Sigmoid colon (tissue), 7 donors: ENCODE measurements around the gene NRXN3. TPM values are rescaled to one million over a fixed set of nuclear protein-coding genes. Genes with fewer than 3 reads are reported as not detected.

Experiments used
- DNase-seq: peaks from one replicate; pipeline ENCODE4 v3.0.0-alpha.2; 2019
- H3K27ac ChIP-seq, 4 donors: fragments of 200-600 bp; sonication (generic); one replicate each; pipeline ENCODE4 v1.5.1; 2016 to 2019; ENCODE audit warnings: mild to moderate bottlenecking in 1 of 4
- H3K27me3 ChIP-seq, 3 donors: fragments of 200-600 bp; sonication (generic); one replicate each; pipeline ENCODE4 v1.5.1; 2019; ENCODE audit warnings: mild to moderate bottlenecking in 1 of 3
- H3K36me3 ChIP-seq, 4 donors: fragments of 200-600 bp; sonication (generic); one replicate each; pipeline ENCODE4 v1.5.1; 2016 to 2019
- H3K4me1 ChIP-seq, 4 donors: fragments of 200-600 bp; sonication (generic); one replicate each; pipeline ENCODE4 v1.5.1; 2017 to 2019
- H3K4me3 ChIP-seq, 4 donors: fragments of 200-600 bp; sonication (generic); one replicate each; pipeline ENCODE4 v1.5.1; 2017 to 2019; ENCODE audit warnings: mild to moderate bottlenecking in 2 of 4, moderate library complexity in 1 of 4
- H3K9me3 ChIP-seq, 4 donors: fragments of 200-600 bp in 3 of 4; sonication (generic) in 3 of 4; one replicate each; pipeline versions ENCODE4 v1.5.1 to v1.6.1; 2013 to 2019
- CTCF ChIP-seq, 4 experiments: fragments of 450-650 bp in 3 of 4; fragments of 200-600 bp in 1 of 4; IDR thresholded peaks; one replicate each; pipeline ENCODE4 v1.5.1; 2016 to 2019; ENCODE audit warnings: antibody characterized with exemption in 4 of 4, mild to moderate bottlenecking in 3 of 4, moderate library complexity in 2 of 4
- EP300 ChIP-seq, 4 donors: sonication (generic); formaldehyde crosslinking; IDR thresholded peaks; one replicate each; pipeline ENCODE4 v1.6.1; 2017; ENCODE audit warnings: antibody characterized with exemption in 4 of 4
- POLR2A ChIP-seq, 2 donors: fragments of 450-650 bp; IDR thresholded peaks; one replicate each; pipeline ENCODE4 v1.6.1; 2016; ENCODE audit warnings: antibody characterized with exemption in 2 of 2, mild to moderate bottlenecking in 2 of 2, moderate library complexity in 2 of 2
- POLR2AphosphoS5 ChIP-seq, 4 donors: sonication (generic); formaldehyde crosslinking; IDR thresholded peaks; one replicate each; pipeline ENCODE4 v1.6.1; 2017; ENCODE audit warnings: antibody characterized with exemption in 4 of 4
- WGBS, 2 donors: extraction: QIAGEN DNeasy Blood & Tissue Kit; methylation state at CpG; one replicate each; pipeline ENCODE4 v1.1.7; 2013; 5-methylcytosine and 5-hydroxymethylcytosine counted together
- intact Hi-C: fragments of 100-400 bp; cut with DNase I; formaldehyde crosslinking; loops from one replicate; pipeline ENCODE4 v1.15.1; 2023
- polyA plus RNA-seq, 3 donors: library from polyadenylated mRNA; stranded (reverse); fragments of 200-250 nt; gene quantifications; one replicate each; pipeline ENCODE4 v1.2.3, GENCODE V29; 2013
- total RNA-seq, 4 donors: library from RNA; depleted of rRNA; stranded (reverse); fragments of >200 nt; gene quantifications; one replicate each; pipeline ENCODE4 v1.1.0, GENCODE V29; 2016
- donor health status: healthy with polysubstance abuse.
- donor health status: Bipolar disorder and iron deficiency.
- donor health status: healthy.

NRXN3 gene
- total and polyA plus RNA-seq, 7 donors, result 0.23 to 46.3 (median 23.2) TPM

DNA sequence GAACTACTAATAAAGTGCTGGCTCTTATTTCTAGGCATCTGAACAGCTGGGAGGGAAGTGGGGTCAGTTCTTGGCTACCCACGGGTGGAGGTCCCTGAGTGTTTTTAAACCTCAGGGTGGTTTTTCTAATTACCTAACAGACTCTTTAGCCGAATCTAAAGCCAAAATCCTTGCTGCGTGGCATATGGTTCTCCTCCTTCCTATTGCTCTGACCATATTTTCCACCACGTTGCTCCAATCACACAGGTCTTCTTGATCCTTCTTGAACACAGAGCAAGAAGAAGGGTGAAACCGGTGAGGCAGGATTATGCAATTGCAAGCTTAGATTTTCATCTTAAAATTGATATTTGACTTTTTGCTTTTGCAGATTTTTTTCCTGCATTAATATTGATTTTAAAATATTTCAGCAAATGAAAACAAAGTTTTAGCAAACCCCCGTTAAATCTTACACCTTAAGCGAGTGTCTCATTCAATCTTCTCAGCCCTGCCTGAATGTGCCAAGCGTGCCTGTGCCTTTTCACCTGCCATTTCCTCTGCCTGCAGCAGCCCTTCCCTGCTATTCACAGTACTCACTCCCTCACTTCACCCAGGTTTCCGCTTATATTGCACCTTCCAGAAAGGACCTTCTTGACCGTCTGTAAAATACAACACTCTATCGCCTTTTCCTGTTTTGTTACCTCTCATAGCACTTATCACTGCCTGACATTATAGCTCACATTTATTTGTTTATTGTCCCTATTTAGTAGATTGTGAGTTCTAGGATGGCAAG is 1535.1 kb downstream of the NRXN3 start:
- intact Hi-C loops, result no loop called here
- no peak overlapping the region for H3K4me3 ChIP-seq
- 26 to 66% methylated on average over 11 of the region's 11 CpGs for WGBS, 2 donors
- H3K4me1 ChIP-seq, result peaks cover 0 to 24% (median 7%) of the 10 kb centered on the region in 4 donors
- DNase-seq, result no peak
- H3K27me3 ChIP-seq, result no peaks in the 10 kb centered on the region
- no peaks in the 10 kb centered on the region for H3K36me3 ChIP-seq
- H3K27ac ChIP-seq, result no peak overlapping the region
- TF ChIP-seq POLR2AphosphoS5 (IDR thresholded peaks at IDR 0.05), result no peak
- TF ChIP-seq EP300 (IDR thresholded peaks at IDR 0.05), result no peak
- TF ChIP-seq POLR2A (IDR thresholded peaks at IDR 0.05), result no peak
- no peak for TF ChIP-seq CTCF (IDR thresholded peaks at IDR 0.05)
- no peaks in the 10 kb centered on the region for H3K9me3 ChIP-seq

DNA sequence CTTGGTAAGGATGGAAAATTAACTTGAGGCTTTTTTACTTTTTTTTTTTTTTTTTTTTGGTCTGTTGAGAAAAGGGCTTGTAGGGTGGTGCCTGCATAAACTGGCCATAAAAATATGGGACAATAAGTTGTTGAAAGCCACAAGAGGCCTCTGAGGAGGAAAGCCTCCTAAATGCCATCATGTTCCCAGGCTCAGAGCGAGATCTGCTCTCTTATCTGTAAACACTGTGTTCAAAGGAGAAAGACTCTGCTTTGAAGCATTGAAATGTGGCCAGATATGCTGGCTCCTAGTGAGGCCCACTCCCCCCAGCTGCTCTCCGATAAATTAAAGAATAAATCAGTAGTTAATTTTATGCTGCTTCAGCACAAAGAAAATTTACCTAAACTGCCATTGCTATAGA is 1536.2 kb downstream of the NRXN3 start:
- WGBS, 2 donors, result 10 to 54% methylated on average over 2 of the region's 2 CpGs
- intact Hi-C loops, result no loop called here
- no peaks in the 10 kb centered on the region for H3K9me3 ChIP-seq

DNA sequence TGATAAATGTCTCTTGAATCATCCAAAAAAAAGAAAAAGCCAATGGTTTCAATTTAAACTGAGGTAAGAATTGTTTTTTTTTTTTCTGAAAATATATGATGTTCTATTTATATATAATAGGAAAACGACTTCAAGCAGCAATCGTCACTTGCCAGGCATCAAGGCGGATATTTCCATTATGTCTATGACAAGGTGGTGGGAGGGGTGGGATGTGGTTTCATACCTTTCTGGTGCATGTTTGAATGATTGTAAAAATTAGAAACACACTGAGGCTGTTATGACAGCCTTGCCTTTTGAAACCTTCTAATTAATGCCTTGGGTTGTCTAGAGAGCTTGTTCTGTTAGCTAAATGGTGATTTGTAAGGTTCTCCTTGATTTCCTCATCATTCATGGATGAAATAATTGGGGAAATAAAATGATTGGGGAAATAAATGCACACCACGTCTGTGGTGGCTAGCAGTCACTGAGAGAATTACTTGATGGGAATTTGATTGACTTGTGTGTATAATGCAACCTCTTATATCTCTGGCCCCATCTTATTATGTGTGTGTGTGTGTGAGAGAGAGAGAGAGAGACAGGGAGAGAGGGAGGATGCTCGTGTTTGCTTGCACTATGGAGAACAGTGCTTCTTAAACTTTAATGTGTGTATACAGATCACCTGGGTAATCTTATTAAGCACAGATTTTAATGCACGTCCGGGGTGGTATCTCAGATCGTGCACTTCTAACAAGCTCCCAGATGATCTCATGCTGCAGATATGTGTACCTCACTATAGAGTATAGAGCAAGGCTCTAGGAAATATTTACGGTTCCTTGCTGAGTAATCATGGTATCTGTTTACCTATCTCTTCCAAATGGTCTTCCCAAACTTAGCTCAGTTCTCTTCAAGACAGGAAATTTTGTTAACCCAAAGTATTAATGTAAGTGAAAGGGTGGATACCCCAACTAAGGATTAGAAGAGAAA is 1538.5 kb downstream of the NRXN3 start:
- no peak for TF ChIP-seq POLR2AphosphoS5 (IDR thresholded peaks at IDR 0.05)
- TF ChIP-seq CTCF (IDR thresholded peaks at IDR 0.05), result no peak
- no peak for TF ChIP-seq POLR2A (IDR thresholded peaks at IDR 0.05)
- TF ChIP-seq EP300 (IDR thresholded peaks at IDR 0.05), result no peak

More for the DNA sequence above, 1536.2 kb downstream of the NRXN3 start:
- Histone ChIP-seq H3K27ac (no peak overlapping the region), H3K27me3 (no peaks in the 10 kb centered on the region), H3K4me3 (no peak overlapping the region), H3K36me3 (no peaks in the 10 kb centered on the region), H3K4me1 (peaks cover 0 to 24% (median 5%) of the 10 kb centered on the region in 4 donors)
- TF ChIP-seq POLR2A (IDR thresholded peaks at IDR 0.05), result no peak
- TF ChIP-seq CTCF (IDR thresholded peaks at IDR 0.05), result no peak
- TF ChIP-seq POLR2AphosphoS5 (IDR thresholded peaks at IDR 0.05), result no peak
- no peak for TF ChIP-seq EP300 (IDR thresholded peaks at IDR 0.05)
- DNase-seq, result no peak

GRCh38 chr14:79709573-79709972 is 1539.4 kb downstream of the NRXN3 start:
- Histone ChIP-seq H3K27me3 (no peaks in the 10 kb centered on the region), H3K36me3 (no peaks in the 10 kb centered on the region), H3K4me3 (no peak overlapping the region), H3K4me1 (peaks cover 0 to 18% (median under 1%) of the 10 kb centered on the region in 4 donors), H3K27ac (no peak overlapping the region), H3K9me3 (no peaks in the 10 kb centered on the region)
- no peak for DNase-seq
- TF ChIP-seq POLR2A (IDR thresholded peaks at IDR 0.05), result no peak
- TF ChIP-seq POLR2AphosphoS5 (IDR thresholded peaks at IDR 0.05), result no peak
- TF ChIP-seq CTCF (IDR thresholded peaks at IDR 0.05), result no peak
- no peak for TF ChIP-seq EP300 (IDR thresholded peaks at IDR 0.05)
- intact Hi-C loops, result no loop called here
- 77 to 85% methylated on average over 3 of the region's 3 CpGs for WGBS, 2 donors

More for the DNA sequence above, 1538.5 kb downstream of the NRXN3 start:
- H3K4me1 ChIP-seq, result peaks cover 0 to 24% (median 5%) of the 10 kb centered on the region in 4 donors
- 67 to 76% methylated on average over 9 of the region's 9 CpGs for WGBS, 2 donors
- H3K36me3 ChIP-seq, result no peaks in the 10 kb centered on the region
- H3K27me3 ChIP-seq, result no peaks in the 10 kb centered on the region
- H3K4me3 ChIP-seq, result no peak overlapping the region
- no peaks in the 10 kb centered on the region for H3K9me3 ChIP-seq
- intact Hi-C loops, result no loop called here
- DNase-seq, result no peak
- H3K27ac ChIP-seq, result no peak overlapping the region
